ENCODE results near the gene MND1.

DNA sequence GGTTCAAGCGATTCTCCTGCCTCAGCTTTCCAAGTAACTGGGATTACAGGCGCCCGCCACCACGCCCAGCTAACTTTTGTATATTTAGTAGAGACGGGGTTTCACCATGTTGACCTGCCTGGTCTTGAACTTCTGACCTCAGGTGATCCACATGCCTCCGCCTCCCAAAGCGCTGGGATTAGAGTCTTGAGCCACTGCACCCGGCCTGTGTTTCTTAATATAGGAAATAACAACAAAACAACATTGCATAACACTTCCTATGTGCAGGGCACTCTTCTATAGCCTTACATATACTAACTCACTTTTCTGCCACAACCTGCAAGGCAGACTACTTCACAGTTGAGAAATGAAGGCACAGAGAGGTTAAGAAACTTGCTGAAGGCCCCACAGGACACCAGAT, 108.9 kb downstream of the MND1 start:
- TF ChIP-seq, protein P1, sequence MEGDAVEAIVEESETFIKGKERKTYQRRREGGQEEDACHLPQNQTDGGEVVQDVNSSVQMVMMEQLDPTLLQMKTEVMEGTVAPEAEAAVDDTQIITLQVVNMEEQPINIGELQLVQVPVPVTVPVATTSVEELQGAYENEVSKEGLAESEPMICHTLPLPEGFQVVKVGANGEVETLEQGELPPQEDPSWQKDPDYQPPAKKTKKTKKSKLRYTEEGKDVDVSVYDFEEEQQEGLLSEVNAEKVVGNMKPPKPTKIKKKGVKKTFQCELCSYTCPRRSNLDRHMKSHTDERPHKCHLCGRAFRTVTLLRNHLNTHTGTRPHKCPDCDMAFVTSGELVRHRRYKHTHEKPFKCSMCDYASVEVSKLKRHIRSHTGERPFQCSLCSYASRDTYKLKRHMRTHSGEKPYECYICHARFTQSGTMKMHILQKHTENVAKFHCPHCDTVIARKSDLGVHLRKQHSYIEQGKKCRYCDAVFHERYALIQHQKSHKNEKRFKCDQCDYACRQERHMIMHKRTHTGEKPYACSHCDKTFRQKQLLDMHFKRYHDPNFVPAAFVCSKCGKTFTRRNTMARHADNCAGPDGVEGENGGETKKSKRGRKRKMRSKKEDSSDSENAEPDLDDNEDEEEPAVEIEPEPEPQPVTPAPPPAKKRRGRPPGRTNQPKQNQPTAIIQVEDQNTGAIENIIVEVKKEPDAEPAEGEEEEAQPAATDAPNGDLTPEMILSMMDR (IDR thresholded peaks at IDR 0.05) = no peak
- TF ChIP-seq EP300 (IDR thresholded peaks at IDR 0.05) (no peak), POLR2AphosphoS5 (IDR thresholded peaks at IDR 0.05) (no peak)
